NCI-H460 (cell line): Measurements from ENCODE around the gene SIRT7. TPM values are rescaled to one million over a fixed set of nuclear protein-coding genes. Genes with fewer than 3 reads are reported as not detected.
"Not testable (repeated sequence)": the region's sequence is repeated elsewhere in the genome, so short reads cannot be mapped to it uniquely, and the experiment has no call there.

Source experiments
- DNase-seq: peaks from one replicate; pipeline ENCODE4 v3.0.0-alpha.2; 2016; ENCODE audit warnings: low read depth; ENCODE audit errors: extremely low read depth
- total RNA-seq: library from RNA; depleted of rRNA; stranded (reverse); fragments of >200 nt; shearing (Covaris generic); gene quantifications from 2 replicates; pipeline ENCODE4 v1.2.3, GENCODE V29; 2014

Gene SIRT7
- total RNA-seq, 1 experiment from 2014 or later, result 18.1 TPM

DNA sequence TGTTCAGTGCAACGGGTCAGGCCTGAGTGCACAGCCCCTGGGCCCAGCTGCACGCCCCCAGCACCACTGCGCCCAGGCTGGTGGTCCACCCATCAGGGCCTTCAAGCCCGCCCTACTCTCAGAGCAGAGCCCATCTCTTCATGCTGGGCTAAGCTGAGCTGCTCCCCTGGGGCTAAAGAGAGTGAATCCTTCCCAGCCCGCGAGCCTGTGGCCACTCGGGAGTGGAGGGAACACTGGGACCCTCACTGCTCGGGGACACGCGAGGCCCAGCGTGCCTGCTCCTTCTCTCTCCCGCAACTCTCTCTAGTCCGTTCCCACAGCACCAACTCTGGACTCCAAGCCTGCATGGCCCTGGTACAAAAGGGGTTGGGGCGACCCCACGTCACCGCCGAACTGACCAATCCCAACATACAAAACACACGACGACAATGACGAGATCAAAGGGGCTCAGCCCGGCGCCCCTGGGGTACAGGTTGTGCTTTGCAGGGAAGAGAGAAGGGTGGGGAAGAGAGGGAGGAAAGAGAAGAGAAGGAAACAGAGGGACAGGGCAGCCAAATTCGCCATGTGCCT lies 4.1 kb upstream of the SIRT7 start:
- DNase-seq, result no peak

DNA sequence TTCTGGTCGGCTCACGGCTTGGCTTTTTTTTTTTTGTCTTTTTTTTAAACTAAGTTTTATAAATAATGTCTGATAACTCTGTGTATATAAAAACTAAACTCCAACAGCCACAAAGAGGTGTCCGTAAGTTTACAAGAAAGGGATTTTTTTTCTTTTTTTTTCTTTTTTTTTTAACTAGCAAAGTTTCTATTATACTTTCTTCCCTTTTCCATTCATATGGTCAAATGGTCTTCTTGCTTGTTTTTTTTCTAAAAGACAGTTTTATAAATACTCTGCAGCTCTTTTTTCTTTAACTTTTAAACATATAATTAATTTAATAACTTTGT lies 3.5 kb upstream of the SIRT7 start:
- DNase-seq, result no peak

DNA sequence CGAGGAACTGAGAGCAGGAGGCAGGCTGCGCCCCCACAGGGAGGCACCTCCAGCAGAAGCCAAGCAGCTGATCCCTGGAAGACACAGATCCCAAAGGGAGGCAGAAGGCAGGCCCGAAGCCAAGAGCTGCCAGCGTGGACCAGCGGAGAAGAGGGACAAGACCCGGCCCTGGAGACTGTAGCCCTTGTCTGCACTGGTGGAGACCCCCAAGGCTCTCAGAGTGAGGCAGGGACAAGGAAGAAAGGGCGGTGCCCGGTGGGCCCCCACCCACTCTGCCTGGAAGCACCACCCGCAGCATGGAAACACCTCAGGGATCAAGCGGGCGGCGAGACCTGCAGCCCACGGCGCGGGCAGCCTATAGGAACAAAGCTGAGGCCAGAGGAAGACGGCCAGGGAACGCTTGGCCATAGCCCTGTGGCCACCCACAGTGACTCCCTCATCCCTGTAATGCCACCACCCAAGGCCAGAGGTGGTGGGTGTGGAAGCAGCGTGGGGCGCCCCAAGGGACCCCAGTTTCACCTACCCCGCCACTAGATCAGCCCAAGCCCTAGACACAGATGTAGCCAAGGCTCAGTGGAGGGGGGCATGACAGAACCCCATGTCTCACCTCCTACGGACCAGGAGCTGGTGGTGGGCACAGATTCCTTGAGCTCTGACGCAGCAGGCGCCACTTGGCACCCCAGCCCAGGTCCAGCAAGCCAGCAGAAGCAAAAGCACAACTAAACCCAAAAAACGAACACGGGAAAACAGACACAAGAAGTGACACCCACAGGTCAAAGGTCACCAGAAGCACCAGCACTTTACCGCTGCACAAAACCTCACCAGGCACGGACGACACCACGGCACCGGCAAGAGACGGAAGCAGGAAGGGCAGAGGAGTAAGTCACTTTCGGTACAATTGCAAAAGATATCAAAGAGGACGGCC lies 2.9 kb upstream of the SIRT7 start:
- DNase-seq, result no peak

DNA sequence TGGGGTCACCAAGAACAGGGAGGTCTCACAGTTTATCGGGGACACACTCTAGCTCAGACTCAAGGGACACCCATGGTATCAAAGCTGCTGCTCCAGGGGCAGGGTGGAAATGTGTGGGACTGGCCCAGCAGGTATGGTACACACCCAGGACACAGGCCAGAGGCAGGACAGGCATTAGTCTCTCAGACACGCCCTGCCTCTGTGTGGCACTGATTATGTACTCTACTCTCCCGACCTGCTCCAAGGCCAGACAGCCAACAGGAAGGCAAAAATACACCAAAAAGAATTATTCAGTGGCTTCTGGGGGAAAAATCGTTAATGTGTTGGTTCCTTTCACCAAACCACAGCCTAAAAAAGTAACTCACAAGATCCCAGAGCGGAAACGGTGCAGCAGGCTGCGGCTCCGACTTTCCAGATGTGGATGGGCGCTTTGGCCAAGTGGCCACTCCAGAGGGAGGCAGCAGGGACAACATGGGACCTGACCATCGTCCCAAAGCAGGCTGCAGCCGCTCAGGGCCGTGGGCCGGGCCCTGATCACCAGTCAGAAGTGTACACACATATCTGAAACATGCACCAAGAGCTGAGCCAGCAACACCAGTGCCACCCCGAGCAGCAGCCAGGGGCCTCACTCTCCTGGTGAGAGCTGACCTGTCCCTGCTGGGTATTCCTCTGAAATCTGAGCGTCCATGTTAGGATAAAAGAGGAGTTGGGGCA lies 1.0 kb upstream of the SIRT7 start:
- no peak for DNase-seq

DNA sequence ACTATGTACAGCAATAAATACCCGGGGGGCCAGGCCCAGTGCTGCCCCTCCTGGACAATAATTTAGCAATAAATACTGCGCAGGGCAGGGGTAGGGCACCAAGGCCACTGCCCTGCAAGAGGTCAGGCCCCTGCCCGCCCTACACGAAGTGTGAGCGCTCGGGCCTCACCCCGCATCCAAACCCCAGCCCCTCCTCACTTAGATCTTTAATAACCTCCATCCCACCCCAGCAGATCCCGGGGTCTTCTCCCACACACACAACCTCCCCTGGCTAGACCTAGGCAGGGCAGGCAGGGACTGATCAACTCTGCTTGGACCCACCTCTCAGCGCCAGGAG lies 325 bp upstream of the SIRT7 start:
- not testable (repeated sequence) for DNase-seq

DNA sequence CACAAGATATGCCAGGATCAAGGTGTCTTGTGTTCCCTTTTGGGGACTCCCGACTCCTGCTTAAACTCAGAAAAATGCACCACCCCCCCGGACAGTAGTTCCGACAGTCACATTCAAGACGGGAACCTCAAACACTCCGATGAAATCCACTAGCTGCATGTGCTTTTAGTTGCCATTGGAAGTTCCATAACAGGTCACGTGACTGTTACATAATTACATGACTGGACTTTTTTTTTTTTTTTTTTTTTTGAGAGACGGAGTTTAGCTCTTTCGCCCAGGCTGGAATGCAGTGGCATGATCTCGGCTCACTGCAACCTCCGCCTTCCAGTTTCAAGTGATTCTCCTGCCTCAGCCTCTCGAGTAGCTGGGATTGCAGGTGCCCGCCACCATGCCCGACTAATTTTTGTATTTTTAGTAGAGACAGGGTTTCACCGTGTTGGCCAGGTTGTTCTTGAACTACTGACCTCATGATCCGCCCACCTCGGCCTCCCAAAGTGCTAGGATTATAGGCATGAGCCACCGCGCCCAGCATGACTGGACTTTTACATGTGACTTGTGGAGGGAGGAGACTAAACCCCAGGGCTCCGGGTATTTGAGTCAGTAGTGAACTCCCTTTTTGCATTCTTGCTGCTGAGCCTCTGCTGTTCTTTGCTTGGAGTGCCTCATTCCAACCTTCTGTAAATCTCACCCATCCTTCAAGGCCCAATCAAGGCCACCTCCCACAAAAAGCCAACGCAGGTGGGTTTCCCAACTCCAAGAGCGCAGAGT lies 1.6 kb downstream of the SIRT7 start:
- DNase-seq, result no peak

DNA sequence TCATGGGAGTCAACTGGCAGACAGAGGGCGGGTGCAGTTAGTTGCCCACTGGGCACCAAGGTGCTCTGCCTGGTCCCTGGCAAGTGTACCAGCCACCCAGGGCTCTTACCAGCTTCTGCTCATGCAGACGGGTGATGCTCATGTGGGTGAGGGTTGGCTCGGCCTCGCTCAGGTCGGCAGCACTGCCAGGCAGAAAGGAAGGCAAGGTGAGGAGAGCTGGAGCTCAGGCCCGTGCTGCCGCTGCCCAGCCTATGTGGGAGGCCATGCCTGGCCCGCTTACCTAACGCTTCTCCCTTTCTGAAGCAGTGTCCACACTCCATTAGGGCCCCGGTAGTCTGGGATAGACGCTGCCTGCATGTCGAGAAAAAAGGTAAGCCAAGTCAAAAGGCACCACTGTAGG lies 2.6 kb downstream of the SIRT7 start:
- no peak for DNase-seq

DNA sequence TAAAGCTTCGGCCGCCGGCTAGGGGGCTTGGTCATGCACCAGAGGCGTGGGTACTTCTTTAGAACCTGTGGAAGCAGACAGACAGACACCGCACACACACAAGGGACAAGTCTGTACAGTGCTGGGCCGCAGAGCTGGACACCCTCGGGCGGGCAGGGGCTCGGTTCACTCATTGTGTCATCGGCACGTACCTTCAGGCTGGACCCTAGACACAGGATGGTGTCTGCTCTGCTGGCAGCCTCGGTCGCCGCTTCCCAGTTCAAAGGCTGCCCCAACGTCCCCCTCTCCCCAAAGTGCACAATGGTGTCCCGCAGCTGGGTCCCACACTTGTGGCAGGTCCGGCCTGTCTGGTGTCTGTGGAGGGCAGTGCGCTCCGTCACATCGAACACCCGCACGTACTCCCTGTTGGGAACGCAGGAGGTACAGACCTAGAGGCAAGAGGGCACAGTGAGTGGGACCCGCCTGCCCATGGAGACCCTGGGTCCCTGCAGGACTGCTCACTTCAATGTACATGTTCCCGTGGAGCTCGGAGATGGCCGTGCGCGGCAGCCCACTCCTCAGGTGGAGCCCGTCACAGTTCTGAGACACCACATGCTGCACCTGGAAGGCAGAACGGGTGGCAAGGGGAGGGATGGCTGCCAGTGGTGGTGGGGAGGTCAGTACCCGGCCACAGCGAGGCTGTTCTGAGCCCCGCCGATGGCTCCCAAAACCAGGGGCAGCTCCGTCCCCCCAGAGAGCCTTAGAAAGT lies 3.7 kb downstream of the SIRT7 start:
- no peak for DNase-seq

DNA sequence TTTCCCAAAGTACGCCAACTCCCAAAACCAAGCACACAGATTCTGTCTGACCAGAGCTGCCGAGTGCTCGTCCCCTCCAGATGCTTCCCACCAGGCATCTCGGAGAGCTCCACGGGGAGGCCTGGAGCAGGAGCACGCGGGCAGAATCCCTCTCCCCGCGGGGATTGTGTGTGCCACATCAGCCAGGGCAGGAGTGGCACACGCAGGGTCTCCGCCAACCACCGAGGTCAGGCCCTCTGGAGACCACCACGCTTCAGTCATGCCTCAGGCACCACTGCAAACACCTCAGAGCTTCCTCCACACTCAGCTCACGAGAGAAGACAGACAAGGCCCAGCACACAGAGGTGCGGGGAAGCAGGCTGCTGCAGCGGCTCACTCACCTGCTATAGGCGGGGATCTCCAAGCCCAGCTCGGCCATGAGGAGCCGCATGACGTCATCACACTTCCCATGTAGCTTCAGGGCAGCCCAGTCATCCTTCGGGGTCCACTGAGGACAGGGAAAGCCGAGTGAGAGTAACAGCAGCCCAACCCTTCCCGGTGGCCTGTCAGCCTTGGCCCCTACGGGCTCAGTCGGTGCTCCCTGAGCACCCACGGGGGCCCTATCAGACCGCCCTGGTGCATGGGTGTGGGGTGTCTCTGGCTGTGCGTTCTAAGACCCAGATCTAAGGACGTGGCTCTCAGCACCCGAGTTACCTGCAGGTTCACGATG lies 4.4 kb downstream of the SIRT7 start:
- DNase-seq, result no peak

DNA sequence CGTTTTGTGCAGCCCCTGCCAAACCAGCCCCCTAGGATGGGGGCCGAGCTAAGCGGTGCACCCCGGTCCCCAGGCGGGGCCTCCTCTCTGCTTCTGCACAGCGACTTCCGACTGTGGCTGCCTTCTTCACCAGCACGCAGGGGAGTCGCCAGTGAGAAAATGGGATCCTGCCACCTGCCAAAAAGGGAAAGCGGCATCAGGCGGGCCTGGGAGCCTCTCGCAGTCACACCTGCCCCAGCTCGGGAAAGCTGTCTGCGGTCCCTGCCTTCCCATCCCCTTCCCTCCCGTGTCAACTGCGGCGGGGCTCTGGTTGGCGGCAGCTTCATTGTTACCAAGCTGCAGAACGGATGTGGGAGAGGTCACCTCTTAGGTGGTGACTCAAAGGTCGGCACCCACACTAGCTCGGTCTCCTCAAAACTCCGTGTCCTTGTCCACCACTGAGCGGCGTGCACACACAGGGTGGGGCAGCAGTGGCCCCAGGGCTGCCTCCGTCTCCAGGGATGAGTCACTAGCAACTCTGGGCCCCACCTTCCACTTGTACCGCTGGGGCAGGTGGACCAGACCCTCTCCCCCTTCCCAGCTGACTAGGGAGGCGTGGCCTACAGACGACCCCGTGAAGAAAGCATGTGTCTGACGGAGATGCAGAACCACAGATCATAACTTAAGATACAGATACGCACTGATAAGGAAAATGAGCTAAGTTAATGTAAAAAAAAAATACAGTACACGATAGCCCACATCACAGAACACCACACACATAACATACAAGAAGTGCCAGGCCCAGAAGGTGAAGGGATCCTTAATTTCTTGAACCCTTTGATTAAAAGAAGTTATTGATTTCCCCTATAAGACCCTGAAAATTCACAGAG lies 5.3 kb downstream of the SIRT7 start:
- no peak for DNase-seq

DNA sequence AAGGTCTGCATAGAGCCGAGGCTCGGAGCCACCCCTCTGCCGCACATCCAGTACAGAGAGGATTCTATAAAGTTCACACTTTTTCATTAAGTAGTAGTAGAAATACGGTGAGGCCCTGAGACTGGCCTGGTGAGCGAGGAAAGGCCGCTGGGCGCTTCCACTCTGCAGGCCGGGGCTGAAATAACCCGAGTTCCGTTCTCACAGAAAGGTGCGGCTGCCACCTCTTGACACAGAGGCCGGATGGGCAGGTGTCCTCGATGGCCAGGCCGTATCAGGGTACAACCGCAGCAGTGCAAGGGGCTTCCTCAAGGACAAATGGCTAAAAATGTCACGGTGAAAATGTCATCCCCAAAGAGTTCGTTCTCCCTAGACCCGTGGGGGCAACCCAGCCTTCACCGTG lies 6.0 kb downstream of the SIRT7 start:
- no peak for DNase-seq

DNA sequence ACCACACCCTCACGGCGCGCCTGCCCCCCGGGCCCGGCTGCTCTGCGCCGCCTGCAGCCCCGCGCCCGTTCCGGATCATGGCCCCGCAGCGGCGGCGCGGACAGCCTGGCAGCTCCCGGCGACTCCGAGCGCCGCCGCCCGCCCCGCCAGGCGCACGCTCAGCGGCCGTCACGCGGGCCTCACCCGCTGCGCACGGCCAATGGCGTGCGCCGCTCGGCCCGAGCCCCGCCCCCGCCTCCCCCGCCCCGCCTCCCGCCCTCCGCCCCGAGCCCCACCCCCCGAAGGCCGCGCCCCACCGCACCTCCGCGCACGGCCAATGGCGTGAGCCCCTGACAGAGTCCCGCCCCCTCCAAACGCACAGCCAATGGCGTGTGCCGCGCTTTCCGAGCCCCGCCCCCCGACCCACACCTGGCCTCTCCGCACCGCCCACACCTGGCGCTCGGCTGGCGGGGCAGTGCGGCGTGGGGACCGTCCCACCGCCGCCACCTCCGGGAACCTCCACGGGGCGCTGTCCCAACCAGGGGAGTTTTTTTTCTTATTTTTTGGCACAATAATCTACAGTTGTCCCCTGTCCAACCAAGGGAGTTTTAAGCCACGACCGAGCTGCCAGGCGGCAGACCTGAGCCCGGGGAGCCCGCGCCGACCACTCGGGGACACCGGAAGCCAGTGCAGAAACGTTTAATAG lies 6.6 kb downstream of the SIRT7 start, which contains the start of gene PCYT2:
Gene PCYT2 (minus strand): TSS at position 123 of the 685 bp plus-strand sequence. CDS start 44 bp downstream, at position 79.
- DNase-seq, result peak; percentile 91

DNA sequence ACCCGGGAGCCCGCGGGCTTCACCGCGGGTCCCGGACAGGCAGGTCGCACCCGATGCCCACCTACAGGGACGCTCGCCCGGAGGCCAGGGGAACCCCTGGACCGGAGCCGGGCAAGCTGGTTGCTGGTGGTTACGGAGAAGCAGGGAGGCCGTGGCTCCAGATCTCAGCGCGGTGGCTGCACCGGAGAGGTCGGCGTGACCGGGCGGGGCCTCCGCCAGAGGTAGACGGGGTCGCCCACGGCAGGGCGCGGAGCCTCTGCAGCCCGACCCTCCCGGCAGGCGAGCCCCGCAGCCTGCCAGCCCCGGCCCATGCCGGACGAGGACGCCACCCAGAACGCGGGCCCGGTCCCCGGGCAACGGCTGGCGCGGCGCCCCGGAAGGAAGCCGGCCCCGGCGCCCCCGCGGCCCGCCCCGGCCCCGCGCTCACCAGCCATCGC lies 7.1 kb downstream of the SIRT7 start:
- DNase-seq, result no peak

DNA sequence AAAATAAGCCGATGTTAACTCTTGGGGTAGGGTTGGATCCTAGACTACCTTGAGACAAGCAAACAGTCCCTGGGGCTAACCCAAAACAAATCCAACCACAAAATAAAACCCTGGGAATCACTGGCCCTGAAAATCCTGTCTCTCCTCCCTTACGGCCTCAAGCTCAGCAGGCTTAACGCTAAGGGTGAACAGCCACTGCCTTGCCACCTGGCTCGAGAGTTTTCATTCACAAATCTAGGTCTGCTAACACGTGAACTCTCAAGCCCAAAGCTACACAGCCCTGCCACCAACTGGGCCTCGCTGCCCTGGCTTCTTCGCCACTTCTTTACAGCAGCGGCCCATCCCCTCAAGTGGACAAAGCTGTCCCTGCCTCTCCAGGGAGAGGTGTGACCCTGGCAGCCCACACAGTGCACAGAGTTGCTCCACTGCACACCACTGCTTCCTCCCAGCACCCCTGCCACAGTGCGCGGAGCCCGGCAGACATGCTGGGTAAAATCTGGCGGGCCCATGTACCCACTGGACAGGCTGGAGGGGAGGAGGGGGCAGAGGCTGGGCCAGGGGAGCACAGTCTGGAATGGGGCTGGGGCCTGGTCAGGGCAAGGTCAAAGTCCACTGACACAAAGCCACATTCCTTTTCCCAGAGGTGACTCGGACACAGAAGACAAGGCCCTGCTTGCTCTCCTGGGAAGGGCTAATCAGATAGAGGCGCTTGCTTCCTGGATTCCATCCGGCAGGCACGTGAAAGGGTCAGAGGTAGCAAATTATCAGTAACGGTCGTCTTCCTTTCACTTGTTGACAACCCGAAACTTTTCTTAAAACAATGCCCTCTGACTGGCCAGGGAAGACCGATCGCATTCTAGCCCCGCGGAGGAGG lies 7.8 kb downstream of the SIRT7 start:
- DNase-seq, result no peak

DNA sequence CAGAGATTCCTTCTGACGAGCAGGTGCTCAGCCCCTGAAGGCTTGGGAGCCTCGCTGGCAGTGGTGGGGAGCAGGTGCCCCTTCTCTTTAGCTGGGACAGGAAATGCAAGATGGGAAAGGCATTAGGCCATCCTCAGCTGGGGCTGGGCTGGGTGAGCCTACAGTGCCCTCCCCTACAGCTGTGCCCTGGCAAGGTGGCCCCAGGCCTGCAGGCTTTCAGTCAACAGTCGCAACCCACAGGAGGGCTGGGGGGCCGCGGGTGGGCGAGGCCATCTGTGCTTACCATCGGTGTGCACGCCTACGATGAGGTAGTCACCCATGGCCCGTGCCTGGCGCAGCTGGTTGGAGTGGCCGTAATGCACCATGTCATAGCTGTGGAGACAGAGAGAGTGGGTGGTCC lies 8.7 kb downstream of the SIRT7 start:
- DNase-seq, result no peak

DNA sequence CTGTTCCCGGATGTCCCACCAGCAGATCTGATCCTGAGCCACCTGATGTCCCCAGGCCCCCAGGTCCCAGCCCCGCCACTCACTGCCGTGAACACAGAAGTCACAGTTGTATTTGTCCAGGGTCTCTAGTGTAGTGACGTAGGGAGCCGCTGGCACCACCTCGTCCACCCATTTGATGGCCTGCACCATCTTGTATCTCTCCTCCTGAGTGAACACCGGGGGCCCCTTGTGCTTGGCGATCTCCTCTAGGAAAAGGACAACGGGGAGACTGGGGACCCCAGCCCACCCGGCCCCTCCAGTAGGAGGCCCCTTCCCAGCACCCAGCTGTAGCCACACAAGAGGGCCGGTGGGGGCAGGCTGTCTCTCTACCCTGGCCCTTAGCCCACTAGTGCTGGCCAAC lies 9.2 kb downstream of the SIRT7 start:
- no peak for DNase-seq
